ENCODE measurements around the gene NKTR. TPM values are rescaled to one million over a fixed set of nuclear protein-coding genes. Genes with fewer than 3 reads are reported as not detected.

NKTR gene
- polyA plus RNA-seq, 1 experiment = 19.0 TPM

DNA sequence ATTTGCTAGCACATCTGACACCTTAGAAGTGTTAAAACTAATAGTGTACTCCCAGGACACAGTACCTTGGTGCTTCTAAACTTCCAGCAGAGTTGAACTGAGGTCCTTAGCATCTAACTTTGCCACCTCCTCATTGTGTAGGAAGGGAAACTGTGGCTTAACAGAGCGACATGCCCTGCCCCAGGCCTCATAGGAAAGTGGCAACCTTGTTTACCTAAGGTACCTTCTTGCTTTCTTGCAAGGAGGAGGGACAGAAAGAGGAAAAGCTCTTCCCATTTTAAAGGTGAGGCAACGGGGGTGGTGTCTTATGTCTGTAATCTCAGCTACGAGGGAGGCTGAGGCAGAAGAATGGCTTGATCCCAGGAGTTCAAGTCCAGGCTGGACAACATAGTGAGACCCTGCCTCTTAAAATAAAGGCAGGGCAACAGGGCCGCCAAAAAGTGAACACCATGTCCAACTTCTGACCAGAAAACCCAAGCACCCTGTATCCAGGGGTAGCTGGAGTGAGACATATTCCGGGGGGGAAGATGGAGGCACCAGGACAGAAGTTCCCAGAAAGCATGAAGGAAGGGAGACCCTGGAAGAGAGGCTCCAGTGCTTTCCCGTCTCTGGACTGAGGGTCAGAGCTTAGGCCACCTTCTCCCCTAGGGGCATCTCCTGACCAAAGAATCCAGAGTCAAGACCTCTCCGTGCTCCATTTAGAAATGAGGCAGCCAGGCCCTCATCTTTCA, 84.3 kb downstream of the NKTR start:
- POLR2A ChIA-PET = interaction anchor here (0.6 kb wide), 1 partner anchor 914 kb away, joined by 3 read pairs; no protein-coding TSS in a partner anchor
- H3K36me3 ChIP-seq (ENCODE audit: control insufficient read depth, insufficient read depth, low read length) = no peaks in the 10 kb centered on the region
- peaks cover 8% of the 10 kb centered on the region for H3K27me3 ChIP-seq (ENCODE audit: control insufficient read depth, insufficient read depth, low read length)
- CTCF ChIA-PET = no interaction called here
- TF ChIP-seq, protein P1, sequence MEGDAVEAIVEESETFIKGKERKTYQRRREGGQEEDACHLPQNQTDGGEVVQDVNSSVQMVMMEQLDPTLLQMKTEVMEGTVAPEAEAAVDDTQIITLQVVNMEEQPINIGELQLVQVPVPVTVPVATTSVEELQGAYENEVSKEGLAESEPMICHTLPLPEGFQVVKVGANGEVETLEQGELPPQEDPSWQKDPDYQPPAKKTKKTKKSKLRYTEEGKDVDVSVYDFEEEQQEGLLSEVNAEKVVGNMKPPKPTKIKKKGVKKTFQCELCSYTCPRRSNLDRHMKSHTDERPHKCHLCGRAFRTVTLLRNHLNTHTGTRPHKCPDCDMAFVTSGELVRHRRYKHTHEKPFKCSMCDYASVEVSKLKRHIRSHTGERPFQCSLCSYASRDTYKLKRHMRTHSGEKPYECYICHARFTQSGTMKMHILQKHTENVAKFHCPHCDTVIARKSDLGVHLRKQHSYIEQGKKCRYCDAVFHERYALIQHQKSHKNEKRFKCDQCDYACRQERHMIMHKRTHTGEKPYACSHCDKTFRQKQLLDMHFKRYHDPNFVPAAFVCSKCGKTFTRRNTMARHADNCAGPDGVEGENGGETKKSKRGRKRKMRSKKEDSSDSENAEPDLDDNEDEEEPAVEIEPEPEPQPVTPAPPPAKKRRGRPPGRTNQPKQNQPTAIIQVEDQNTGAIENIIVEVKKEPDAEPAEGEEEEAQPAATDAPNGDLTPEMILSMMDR (IDR thresholded peaks at IDR 0.05; ENCODE audit: insufficient read depth, low read depth, low read length) = no peak
- no peak overlapping the region for H3K4me3 ChIP-seq (ENCODE audit: low read depth, low read length)
- no peak for DNase-seq (ENCODE audit: low read depth)

DNA sequence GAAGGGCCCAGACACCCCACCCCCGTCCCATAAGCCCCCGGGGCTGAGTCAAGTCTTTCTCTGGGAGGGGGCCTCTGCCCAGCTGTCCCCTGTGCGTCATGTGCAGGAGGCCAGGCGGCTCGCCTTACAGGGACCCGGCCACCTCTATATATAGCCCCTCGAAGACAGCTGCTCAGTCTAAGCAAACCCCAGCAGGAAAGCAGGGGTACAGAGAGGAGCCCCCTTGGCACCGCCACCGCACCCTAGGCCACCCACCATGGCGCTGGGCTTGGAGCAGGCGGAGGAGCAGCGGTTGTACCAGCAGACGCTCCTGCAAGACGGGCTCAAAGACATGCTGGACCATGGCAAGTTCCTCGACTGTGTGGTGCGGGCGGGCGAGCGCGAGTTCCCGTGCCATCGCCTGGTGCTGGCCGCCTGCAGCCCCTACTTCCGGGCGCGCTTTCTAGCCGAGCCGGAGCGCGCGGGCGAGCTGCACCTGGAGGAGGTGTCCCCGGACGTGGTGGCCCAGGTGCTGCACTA, 84.9 kb downstream of the NKTR start, which contains the start of gene KLHL40:
TSS of gene KLHL40 (plus strand) at position 175 of the 519 bp plus-strand sequence. CDS start at position 257, 82 bp downstream.
- Histone ChIP-seq H3K27me3 (ENCODE audit: control insufficient read depth, insufficient read depth, low read length) (peaks cover 10% of the 10 kb centered on the region), H3K36me3 (ENCODE audit: control insufficient read depth, insufficient read depth, low read length) (no peaks in the 10 kb centered on the region), H3K4me3 (ENCODE audit: low read depth, low read length) (no peak within 1 kb of the TSS)
- ChIA-PET CTCF (no interaction called here), POLR2A (interaction anchor here (0.6 kb wide), 1 partner anchor 913 kb away, joined by 3 read pairs; no protein-coding TSS in a partner anchor)
- no peak for DNase-seq (ENCODE audit: low read depth)
- TF ChIP-seq, protein P1 (IDR thresholded peaks at IDR 0.05; ENCODE audit: insufficient read depth, low read depth, low read length) = no peak

DNA sequence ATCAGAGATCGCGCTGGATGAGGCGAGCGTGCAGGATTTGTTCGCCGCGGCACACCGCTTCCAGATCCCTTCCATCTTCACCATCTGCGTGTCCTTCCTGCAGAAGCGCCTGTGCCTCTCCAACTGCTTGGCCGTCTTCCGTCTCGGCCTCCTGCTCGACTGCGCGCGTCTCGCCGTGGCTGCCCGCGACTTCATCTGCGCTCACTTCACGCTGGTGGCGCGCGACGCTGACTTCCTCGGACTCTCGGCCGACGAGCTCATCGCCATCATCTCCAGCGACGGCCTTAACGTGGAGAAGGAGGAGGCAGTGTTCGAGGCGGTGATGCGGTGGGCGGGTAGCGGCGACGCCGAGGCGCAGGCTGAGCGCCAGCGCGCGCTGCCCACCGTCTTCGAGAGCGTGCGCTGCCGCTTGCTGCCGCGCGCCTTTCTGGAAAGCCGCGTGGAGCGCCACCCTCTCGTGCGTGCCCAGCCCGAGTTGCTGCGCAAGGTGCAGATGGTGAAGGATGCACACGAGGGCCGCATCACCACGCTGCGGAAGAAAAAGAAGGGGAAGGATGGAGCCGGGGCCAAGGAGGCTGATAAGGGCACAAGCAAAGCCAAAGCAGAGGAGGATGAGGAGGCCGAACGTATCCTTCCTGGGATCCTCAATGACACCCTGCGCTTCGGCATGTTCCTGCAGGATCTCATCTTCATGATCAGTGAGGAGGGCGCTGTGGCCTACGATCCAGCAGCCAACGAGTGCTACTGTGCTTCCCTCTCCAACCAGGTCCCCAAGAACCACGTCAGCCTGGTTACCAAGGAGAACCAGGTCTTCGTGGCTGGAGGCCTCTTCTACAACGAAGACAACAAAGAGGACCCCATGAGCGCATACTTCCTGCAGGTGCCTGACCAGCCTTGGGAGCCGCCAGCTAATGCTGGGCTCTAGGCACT, 85.7 kb downstream of the NKTR start:
- DNase-seq (ENCODE audit: low read depth) = no peak
- H3K36me3 ChIP-seq (ENCODE audit: control insufficient read depth, insufficient read depth, low read length) = no peaks in the 10 kb centered on the region
- TF ChIP-seq, protein P1 (IDR thresholded peaks at IDR 0.05; ENCODE audit: insufficient read depth, low read depth, low read length) = no peak
- ChIA-PET CTCF (no interaction called here), POLR2A (interaction anchor here (0.6 kb wide), 1 partner anchor 913 kb away, joined by 3 read pairs; no protein-coding TSS in a partner anchor)
- H3K27me3 ChIP-seq (ENCODE audit: control insufficient read depth, insufficient read depth, low read length) = peaks cover 12% of the 10 kb centered on the region
- no peak overlapping the region for H3K4me3 ChIP-seq (ENCODE audit: low read depth, low read length)

DNA sequence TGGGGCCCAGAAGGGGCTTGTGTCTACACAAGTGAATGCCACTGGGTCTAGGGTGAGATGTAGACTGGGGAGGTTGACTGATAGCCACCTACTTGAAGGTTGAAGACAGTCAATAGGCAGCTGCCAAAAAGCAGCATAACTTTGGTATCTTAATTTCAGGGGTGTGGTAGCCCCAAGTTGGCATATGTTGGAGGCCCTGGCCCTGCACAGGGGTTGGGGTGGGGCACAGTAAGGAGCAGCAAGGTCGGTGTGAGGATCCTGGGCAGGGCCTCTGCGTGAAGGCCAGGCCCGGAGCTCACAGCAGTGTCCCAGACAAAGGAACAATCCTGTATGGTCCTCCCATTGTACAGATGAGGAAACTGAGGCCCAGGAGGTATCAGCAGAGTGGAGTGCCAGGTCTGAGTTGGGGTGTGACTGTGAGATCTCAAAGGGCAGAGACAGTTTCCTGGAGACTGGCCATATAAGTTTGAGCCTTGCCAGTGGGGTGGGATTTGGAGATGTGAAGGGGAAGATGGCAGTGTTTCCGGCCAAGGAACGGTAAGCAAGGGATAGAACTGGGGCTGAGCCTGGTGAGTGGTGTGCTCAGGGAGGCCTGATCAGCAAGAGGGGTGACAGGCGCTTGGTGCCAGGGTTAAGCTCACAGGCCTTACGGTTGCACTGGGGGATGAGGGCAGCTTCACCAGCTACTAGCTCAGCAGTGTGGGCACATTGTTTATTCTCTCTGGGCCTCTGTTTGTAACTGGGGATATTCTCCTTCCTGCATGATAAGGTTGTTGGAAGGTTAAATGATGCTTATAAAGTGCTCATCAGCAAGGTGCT, 86.6 kb downstream of the NKTR start:
- TF ChIP-seq, protein P1 (IDR thresholded peaks at IDR 0.05; ENCODE audit: insufficient read depth, low read depth, low read length) = no peak
- CTCF ChIA-PET = no interaction called here
- peaks cover 15% of the 10 kb centered on the region for H3K27me3 ChIP-seq (ENCODE audit: control insufficient read depth, insufficient read depth, low read length)
- H3K4me3 ChIP-seq (ENCODE audit: low read depth, low read length) = no peak overlapping the region
- DNase-seq (ENCODE audit: low read depth) = no peak
- H3K36me3 ChIP-seq (ENCODE audit: control insufficient read depth, insufficient read depth, low read length) = no peaks in the 10 kb centered on the region
- POLR2A ChIA-PET = no interaction called here
